HG03066 (cell line): ENCODE measurements around the gene QSOX2.

Source experiments
- ATAC-seq: cut with Tn5 transposase; IDR thresholded peaks from one replicate; pipeline ENCODE4 v1.9.1; 2021; ENCODE audit warnings: low read depth; ENCODE audit not compliant: unreplicated experiment

Gene QSOX2

DNA sequence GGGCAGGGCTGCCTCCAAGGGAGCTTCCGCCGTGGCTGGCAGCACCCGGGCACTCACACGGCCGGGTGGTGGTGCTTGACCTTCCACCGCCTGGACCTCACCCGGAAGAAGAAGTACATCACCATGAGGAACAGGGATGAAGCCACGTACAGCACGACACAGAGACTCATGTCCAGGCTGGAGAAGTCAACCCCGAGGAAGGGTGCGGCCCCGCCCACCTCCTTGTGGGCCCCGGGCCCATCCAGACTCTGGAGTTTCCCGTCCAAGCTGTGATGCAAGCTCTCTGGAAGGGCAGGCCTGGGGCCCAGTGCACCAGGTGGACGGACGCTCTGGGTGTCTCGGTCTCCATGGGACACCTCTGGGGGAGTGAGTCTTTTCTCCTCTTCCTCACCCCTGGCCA lies 36.9 kb downstream of the QSOX2 start:
- no peak for ATAC-seq

DNA sequence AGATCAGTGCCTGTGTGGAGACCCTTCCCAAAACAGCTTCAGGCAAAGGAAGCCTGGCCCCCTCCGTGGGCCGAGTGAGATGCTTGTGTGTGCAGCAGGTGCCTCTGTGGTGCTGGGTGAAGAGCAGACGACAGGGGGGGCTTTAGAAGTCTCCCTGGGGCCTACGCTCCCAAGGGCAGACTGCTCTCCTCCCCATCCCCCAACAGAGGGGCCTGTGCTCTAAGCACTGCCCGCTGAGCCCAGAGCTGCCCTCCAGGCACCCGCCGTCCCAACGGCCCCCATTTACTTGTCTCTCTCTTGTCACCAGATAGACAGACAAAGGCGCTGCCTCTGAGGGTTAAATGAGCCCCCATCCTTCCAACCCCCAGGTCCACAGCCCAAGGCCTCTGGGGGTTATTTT lies 38.0 kb downstream of the QSOX2 start:
- ATAC-seq, result no peak

DNA sequence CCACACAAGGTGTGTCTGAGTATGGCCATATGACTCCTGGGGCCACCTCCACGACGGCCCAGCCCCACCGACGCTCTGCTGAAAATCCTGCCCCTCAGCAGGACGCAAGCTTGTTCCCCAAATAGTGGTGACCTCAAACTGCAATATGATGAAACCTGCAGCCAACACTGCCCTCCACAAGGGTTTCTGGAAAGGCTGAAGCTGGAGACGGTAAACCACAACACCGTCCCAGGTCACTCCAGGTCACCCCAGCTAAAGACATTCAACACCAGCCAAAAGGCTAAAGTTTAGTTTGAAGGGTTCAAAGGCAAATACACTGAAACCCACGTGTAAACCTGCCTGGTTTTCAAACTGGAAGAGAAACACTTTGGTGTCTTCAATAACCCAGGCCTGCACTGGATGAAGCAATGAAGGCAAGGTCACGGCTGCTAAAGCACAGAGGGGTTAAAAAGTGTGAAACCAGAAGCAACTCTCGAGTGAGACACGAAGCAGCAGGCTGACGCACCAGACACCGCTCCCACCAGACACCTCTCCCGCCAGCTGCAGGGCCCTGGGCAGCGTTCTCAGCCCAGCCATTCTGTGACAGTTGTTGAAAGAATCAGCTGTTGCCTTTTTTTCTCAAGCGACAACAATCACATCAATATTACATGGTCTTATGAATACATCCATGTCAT lies 38.9 kb downstream of the QSOX2 start:
- no peak for ATAC-seq

DNA sequence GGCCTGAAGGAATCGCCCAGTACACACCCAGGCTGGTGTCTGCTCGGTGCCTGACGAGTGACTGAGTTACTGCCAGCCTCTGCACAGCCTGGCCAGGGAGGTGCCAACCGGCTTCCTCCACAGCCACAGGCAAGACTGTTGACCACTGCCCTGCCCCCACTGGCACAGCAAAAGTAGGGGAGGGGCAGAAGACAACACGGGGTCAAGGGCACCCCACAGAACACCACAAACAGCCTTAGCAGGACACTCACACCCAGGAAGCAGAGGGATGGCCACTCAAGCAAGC lies 40.0 kb downstream of the QSOX2 start:
- no peak for ATAC-seq

DNA sequence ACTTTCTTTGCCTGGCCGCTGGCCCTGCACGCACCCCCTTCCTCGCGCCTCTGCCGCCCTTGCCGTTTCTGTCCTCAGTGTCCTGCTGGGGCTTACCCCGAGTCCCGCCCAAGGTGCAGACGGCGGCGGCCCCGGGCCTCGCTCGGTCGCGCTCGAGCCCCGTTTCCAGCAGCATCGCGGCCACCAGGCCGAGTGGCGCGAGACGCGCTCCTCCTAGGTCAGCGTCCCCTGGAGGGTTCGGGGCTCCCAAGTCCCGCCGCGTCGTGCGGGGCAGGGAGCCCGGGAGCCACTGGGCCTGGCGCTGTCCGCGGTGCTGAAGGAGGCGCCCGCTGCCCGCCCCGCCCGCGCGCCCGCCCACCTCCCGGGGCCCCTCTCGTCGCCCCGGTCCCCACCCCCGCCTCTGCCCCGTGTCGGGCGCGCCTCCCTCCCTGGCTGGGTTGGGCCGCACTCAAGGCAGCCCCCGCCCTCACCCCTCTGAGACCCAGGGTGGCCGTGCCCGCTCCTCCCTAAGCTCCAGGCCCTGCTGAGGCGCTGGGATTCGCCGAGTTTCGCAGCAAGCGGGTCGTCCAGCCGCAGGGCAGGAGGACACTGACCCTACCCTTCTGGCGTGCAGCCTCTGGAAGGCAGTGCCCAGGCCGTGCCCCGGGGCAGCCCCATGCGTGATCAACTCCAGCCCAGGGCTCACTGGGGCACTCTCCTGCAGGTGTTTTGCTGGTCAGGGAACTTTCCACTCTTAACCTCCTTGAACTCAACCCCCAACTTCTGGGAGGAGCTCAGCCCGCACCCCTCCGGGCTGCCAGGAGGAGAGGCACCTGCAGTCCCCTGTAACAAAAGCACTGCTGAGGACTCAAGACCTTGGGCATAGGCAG lies 40.5 kb downstream of the QSOX2 start, which contains the start of gene LHX3:
Gene LHX3 (minus strand): TSS at position 291 of the 869 bp plus-strand sequence. CDS start 116 bp downstream, at position 175.
- ATAC-seq, result no peak

DNA sequence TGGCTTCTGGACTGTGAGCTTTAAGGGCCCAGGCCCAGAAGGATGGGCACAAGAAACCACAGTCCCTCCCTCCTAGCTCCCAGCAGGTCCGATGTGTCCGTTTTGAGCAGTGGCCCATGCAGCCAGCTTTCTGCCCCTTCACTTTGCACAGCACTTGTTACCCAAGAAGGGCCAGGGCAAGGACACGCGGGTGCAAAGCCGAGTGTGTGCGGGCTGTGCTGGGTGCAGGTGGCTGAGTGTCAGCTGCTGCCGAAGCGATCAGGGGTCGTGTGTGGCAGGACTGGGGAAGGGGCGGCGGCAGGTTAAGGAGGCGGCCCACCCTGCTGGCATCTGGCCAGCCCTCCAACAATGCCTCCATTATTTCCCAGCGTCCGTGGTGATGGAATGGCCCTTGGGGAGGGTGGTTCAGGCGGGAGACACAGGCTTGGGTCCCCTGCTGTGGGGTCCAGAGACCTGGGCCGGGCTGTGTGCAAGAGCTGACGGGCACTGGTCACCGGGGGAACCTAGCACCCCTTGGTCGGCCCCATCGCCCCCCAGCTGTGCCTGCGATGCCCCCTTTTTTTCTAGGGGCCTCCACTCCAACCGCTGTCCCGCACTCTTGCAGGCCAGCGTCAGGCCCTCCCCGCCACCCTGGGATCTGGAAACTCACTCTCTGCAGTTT lies 41.3 kb downstream of the QSOX2 start:
- no peak for ATAC-seq

DNA sequence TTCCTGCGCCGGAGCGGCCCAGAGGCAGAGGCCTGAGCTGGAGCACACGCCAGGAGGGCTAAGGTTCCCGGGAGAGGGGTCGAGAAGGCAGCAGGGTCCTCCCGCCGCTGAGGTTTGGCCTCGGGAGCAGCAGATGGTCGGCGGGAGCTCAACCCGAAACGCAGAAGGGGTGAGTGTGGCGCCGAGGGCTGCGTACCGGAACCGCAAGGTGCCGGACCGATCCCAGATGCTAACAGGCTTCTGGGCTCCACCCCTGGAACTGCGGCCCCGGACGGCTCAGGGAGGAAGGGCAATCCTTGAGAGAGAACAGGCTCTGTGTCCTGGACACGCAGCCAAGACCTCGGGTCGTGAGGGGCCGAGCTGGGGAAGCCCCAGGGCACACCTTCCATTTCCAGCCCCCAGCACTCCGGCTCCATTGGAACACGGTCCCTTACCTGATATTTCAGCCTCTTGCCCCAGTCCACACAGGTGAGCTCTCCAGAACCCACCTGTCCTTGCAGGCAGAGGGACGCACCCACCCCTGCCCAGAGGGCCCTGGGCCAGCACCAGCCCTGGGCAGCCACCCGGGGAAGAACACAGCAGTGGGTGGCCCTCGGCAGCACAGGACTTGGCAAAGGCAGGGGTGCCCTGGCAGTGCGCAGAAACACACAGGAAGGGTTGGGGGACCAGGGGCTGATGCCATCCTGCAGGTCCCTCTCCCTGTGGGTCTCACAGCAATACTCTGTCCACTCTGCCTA lies 42.0 kb downstream of the QSOX2 start:
- ATAC-seq, result no peak

DNA sequence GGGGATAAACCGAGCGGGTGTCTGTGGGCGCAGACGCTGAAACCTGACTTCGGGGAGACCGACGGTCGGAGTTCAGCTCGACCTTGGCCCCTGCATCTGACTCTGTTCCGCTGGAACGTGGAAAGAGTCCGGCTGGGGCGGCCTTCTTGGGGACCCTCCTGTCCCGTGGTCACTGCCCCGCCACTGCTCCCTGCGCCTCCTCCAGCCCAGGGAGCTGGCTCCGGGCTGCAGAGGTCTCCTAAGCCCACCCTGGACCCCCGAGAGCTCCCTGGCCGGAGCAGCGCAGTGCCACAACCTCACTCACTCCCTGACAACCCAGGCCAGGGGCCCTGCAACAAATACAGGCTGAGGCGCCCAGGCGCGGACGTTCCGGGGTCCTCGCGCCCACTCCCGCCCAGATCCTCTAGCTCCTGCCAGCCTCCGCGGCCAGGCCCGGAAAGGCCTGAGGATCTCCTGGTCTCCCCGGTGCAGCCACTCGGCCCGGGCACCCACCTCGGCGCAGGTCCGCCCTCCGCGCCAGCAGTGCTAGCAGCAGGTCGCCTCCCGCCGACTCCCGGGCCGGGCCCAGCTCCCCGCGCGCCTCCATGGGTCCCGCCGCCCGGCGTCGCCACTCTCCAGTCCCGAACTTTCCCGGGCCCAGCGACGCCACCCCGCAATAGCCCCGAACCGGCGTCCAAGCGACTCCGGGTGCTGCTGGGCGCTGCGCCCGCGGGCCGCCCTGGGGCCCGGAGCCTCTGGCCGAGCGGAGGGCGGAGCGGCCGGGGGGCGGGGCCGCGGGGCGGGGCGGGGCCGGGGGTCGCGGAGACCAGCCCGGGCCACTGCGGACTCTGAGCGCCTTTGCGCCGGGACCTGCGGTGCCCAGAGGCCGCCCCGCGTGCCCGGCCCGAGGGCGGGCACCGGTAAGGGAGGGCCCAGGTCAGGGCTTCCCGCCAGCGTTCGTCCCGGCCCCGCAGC lies 42.9 kb downstream of the QSOX2 start:
- no peak for ATAC-seq

DNA sequence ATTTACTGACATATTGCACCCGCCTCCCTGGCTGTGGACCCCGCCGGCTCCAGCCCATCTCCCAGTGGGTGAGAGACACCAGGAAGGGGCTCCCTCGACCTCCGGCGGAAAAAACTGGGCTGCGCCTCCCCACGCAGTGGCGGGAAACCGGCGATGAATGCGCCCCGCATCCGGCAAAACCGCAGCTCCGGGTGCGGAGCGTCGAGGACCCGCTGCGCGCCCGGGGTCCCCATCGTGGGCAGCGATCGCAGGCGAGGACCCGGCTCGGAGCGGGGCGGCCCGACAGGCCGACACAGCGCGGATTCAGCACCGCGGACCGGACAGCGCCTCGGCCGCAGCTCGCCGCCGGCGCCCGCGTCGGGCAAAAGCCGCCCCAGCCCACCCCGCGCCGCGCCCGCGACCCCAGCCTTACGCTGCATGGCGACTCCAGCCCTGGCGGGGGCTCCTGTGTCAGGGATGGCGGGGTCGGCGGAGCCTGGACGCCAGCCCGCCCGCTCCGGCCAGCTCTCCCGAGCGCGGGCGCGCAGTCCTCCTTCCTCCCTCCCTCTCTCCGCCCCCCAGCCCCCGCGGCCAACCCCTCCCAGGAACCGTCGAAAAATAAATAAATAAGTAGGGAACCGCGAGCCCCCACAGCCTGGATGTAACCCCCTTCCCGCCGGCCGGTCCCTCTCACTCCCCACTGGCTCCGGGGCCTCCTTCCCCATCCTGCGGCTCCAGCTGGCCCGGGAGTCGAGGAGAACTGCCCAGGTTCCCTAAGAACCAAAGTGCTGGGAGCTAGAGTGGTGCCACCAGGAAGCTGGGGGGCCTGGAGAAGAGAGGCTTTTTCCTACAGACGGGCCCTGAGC lies 43.8 kb downstream of the QSOX2 start:
- ATAC-seq, result no peak

DNA sequence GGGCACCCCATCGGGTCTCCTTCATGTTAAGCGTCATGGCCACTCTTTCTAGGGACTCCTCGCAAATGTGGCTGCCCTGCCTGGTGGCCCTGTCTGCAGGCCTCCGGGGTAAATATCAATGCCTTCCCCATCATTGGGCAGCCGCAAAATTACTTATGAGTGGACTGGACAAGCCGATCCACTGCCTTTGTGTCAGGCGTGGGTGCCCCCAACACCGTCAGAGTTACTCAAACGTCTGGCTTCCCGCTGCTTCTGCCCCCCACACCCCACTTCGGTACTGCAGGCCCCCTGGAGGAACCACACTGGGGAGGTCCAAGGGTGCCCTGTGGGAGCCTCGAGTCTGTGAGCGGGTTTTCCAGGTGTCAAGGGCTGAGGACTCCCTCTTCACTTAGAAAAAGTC lies 44.4 kb downstream of the QSOX2 start:
- no peak for ATAC-seq

DNA sequence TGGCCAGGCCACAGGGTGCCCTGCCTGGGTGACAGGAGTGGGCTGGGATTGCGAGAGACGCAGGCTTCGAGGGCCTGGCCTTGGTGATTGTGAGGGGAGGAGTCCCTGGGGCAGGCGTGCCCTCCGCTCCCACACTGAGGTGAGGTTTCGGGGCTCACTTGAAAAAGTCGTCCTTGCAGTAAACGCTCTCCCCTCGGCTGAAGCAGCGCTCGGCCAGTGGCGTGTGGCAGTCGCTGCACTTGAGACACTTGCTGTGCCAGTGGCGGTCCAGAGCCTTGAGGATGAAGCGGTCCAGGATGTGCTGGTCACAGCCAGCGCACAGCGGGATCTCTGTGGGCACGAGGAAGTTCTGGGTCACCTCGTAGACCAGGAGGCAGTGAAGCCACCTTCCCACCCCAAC lies 45.2 kb downstream of the QSOX2 start:
- ATAC-seq, result no peak

DNA sequence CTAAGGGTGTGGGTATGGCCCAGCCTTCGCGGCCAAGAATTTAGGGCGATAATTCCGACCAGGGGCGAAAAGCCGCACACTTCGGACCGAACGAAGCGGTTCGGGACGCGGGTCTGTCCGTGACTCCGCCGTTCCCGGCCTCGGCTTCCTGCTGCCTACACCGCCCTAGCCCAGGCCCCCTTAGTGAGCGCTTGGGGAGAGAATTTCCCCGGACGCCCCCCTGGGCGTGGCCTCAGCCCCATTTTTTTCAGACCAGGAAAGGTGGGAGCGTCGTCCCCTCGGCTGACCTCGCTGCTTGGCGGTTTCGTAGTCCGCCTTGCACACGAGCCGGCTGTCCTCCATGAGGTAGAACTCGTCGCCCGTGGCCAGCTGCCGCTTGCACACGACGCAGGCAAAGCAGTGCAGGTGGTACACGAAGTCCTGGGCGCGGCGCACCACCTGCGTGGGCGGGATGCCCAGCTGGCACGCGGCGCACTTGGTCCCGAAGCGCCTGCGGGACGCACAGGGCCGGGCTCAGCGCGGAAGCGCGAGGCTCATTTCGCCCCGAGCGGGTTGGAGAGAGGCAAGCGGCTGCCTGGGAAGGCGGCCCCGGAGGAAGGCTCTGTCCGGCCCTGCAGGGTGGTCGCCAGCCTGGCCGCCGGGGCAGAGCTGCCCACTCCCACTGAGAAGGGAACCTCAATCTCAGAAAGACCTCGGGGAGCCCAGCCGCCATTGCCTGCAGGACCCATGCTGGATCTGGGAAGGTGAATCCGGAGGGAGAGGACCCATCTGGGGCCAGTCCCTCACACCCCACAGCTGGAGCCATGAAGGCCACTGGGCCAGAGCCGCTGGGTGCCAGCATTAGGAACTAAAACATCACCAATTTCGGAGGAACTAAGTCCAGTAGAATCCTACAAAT lies 46.0 kb downstream of the QSOX2 start:
- no peak for ATAC-seq

DNA sequence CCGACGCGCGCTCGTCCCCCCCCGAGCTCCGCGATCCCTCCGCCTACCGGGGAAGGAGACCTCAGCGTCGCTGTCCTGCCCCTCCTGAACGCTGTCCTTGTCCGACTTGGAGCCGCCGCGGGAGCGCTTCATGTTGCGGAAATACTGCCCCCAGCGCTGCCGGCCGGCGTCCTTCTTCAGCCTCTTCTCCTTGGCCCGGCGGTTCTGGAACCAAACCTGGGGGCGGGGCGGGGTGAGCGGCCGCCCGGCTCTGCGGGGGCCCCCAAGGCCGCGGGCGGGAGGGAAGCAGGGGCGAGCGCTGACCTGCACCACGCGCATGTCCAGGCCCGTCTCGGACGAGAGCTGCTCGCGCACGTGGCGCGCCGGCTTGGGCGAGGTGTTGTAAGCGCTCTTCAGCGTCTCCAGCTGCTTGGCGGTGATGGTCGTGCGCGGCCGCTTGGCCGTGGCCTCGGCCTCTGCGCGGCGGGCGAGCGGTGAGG lies 47.0 kb downstream of the QSOX2 start:
- no peak for ATAC-seq

DNA sequence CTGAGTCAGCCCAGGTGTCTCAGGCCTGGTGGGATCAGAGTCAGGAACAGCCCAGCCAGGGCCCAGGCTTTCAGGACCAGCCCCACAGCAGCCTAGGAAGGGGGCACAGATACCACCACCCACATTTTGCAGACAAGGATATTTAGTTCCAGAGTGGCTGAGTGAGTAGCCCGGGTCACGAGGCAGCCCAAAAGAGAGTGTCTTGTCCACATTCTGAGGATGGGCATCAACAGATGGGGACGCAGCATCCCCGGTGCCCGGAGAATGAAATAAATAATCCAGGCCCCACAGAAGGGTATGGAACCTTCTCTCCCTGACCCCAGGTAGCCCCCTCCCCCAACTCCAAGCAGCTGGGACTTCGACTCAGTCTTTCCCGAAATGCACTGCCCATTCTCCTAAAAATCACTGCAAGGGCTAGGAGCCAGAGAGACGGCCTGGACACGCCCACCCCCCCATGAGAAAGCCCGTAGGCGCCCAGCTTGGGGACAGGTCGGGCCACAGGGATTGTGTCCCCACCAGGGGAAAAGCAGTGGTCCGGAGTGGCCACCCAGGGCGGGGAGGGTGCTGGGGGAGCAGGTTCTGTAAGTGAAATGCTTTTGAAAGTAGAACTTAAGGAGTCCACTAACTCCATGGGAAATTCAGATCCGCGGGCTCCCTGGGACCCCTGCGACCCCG lies 47.5 kb downstream of the QSOX2 start:
- ATAC-seq, result no peak

DNA sequence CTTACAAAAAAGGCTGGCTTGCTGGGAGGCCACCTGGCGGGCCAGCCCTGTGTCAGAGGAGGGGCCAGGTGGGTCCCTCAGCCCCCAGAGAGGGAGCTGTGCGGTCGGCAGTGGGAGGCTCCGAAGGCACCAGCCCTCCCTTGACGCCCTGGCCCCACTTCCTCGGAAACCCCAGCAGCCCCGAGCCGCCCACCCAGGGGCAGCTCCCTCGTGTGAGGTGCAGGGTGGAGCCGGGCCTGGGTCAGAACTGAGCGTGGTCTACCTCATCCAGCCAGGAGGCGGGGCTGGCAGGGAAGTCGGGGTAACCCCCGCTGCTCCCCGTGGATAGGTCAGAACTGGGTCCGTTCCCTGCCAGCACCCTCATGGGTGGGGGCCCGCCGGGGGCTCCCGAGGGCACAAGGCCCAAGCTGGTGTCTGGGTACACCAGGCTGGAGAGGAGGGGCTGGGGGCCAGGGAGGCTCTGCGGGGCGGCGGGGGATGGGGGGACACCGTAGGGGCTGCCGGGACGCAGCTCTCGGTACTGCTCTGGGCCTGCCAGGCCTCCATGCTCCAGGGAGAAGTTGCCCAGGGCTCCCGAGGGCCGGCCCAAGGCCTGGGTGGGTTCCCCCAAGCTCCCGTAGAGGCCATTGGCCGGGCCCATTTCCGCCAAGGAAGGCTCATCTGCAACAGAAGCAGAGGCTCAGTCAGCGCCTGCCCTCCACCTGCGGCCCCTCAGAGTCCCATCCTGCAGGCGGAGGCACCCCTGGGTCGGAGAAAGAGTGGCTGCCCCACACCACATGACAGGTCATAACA lies 48.3 kb downstream of the QSOX2 start:
- no peak for ATAC-seq

DNA sequence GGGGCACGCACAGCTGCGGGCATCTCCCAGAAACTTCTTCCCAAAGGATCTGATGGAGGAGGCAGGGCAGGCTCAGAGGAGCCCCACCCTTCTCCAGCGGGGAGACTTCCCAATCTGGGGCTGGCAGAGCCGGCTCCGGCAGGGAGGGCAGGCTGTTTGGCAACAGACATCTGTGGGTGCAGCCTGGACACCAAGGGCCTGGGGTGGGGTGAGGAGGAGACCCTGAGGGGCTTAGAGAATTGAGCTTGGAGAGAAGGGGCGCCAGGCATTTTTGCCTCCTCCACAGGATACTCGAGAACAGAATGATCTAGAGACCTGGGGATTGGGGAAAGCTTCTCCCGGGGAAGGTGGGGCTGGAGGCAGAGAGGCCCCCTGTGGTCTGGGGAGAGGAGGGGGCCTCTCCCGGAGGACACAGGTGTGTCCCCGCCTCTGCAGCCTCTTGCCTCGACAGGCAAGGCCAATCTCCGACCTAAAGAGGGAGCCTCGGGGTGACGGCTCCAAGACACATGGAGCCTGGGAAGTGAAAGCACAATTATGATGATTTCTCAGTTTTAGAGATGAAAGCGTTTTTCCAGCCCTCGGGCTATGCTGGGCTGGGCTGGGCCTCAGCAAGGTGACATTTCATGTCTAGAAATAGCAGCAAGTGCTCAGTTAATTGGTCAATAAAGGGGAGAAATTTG lies 49.1 kb downstream of the QSOX2 start:
- no peak for ATAC-seq
